Stimulated activated CD8-positive, alpha-beta memory T cell treated with anti-CD3 and anti-CD28 coated beads, Interleukin-12 subunit alpha, Interleukin-12 subunit beta, amount 100 ng/mL, for 1 hour (primary cell): ENCODE measurements around the gene ATP12A.

ENCODE experiments used
- DNase-seq: peaks from one replicate; pipeline ENCODE4 v3.0.0-alpha.2; 2020; ENCODE audit warnings: low read depth

ATP12A gene

GRCh38 chr13:24680258-24680920 is at the start of gene ATP12A:
Gene ATP12A, plus strand, starts transcription at chr13:24680408. Its CDS starts 336 bp downstream, at chr13:24680744.
- no peak for DNase-seq

- no peak for DNase-seq
Observed at GRCh38 chr13:24630851-24631620, 49.2 kb upstream of the ATP12A start.

GRCh38 chr13:24631922-24632321 is 48.3 kb upstream of the ATP12A start:
- no peak for DNase-seq

- DNase-seq = no peak
Observed at GRCh38 chr13:24632382-24633121, 47.7 kb upstream of the ATP12A start.

GRCh38 chr13:24636776-24637175 is 43.4 kb upstream of the ATP12A start:
- DNase-seq = no peak

GRCh38 chr13:24638096-24638495 is 42.1 kb upstream of the ATP12A start:
- no peak for DNase-seq

GRCh38 chr13:24640752-24641151 is 39.5 kb upstream of the ATP12A start:
- no peak for DNase-seq

- no peak for DNase-seq
Observed at GRCh38 chr13:24642219-24642618, 38.0 kb upstream of the ATP12A start.

- DNase-seq = no peak
Observed at GRCh38 chr13:24644036-24644435, 36.2 kb upstream of the ATP12A start.

GRCh38 chr13:24648271-24648670 is 31.9 kb upstream of the ATP12A start:
- no peak for DNase-seq

- DNase-seq = no peak
Observed at GRCh38 chr13:24648983-24649687, 31.1 kb upstream of the ATP12A start.

- DNase-seq = no peak
Observed at GRCh38 chr13:24649688-24650043, 30.5 kb upstream of the ATP12A start.

- no peak for DNase-seq
Observed at GRCh38 chr13:24650161-24650560, 30.0 kb upstream of the ATP12A start.

- DNase-seq = no peak
Observed at GRCh38 chr13:24651718-24652345, 28.4 kb upstream of the ATP12A start.

GRCh38 chr13:24652359-24652758 is 27.8 kb upstream of the ATP12A start:
- no peak for DNase-seq

- no peak for DNase-seq
Observed at GRCh38 chr13:24654741-24655140, 25.5 kb upstream of the ATP12A start.

GRCh38 chr13:24659239-24659638 is 21.0 kb upstream of the ATP12A start:
- DNase-seq = no peak

GRCh38 chr13:24660023-24660741 is 20.0 kb upstream of the ATP12A start:
- no peak for DNase-seq

- DNase-seq = no peak
Observed at GRCh38 chr13:24661713-24662112, 18.5 kb upstream of the ATP12A start.

- DNase-seq = no peak
Observed at GRCh38 chr13:24662195-24663088, 17.8 kb upstream of the ATP12A start.
